Stimulated activated CD8-positive, alpha-beta memory T cell treated with anti-CD3 and anti-CD28 coated beads, Interleukin-4, amount 100 ng/mL, for 1 hour (primary cell): Measurements from ENCODE around the gene PDCD1.
"Not testable (repeated sequence)": the region's sequence is repeated elsewhere in the genome, so short reads cannot be mapped to it uniquely, and the experiment has no call there.

Experiments
- DNase-seq, 2 donors: peaks; one replicate each; pipeline ENCODE4 v3.0.0-alpha.2; 2020; ENCODE audit warnings: low read depth in 2 of 2, low spot score in 1 of 2

Gene PDCD1

DNA sequence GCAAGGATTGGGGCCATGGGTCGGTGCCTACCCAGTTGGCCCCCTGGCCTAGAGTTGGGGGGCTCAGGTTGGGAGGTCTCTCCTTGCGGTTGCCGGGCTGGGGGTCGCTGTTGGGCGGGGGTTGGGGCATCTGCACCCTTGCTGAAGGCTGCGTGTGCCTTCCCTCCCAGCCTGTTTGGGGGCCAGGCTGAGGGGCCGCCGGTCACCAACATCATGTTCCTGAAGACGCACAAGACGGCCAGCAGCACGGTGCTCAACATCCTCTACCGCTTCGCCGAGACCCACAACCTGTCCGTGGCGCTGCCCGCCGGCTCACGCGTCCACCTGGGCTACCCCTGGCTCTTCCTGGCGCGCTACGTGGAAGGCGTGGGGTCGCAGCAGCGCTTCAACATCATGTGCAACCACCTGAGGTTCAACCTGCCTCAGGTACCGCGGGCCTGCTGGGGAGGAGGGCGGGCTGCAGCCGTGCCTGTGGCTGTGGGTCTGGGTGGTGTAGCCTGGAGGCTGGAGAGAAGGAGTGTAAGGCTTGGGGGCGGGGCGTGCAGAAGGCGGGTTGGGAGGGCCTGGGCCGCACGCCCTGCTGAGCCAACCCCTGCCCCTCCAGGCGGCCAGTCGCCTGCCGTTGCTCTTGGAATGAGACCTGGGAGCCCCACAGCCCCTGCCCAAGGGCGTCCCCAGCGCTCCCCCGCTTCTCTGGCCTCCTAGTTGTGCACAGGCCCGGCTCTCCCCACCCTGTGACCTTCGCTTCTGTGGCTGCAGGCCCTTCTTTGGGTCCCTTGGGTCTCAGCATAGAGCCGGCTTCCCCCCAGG lies 56.9 kb downstream of the PDCD1 start:
- DNase-seq, result no peak

DNA sequence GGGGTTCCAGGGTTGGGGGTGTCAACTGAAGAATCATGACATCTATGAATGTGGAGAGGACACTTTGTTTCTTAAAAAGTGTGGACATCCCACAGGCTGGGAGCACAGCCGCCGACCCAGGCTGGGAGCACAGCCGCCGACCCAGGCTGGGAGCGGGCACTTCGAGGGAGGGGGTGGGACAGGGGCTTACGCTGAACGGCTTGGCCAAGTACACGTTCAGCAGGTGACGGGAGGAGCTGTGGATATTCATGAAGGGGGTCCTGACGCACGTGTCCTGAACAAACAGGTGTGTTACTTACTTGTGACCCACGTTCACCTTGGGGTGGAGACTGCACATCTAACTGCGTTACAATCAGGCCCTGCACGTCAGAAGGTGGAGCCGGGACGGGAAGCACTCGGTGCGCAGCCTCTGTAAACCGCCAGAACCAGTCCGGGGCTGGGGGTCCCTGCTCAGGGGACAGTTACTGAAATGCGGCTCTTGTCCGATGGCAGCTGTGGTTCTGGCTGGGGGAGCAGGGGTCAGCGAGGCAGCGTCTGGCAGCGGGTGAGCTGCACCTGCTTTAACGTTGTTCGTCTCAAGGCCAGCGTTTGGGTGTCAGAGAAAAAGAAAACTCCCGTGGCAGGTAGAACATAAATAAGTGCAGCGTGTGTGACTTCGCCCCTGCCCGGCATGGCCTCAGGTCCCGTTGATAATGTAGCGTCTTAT lies 58.3 kb downstream of the PDCD1 start:
- DNase-seq, result not testable (repeated sequence)
